B cell (primary cell): ENCODE measurements around the gene MAG. TPM values are rescaled to one million over a fixed set of nuclear protein-coding genes. Genes with fewer than 3 reads are reported as not detected.
A peak's percentile ranks its signal among the peaks of the same experiment; 100 is the strongest.

Experiments used
- ATAC-seq: fragments of 200-7000 bp; cut with Tn5 transposase; one replicate; pipeline ENCODE4 v1.10.0; 2021; ENCODE audit warnings: low read depth, mild to moderate bottlenecking, moderate number of reproducible peaks, moderate library complexity
- CTCF ChIA-PET: fragments of 350-600 bp; sonication (Branson Sonifier 250); formaldehyde crosslinking; loops from one replicate; lab custom pipeline; 2021; ENCODE audit warnings: antibody characterized with exemption, inconsistent platforms; lab: Charles Lee
- POLR2A ChIA-PET: fragments of 350-600 bp; sonication (Branson Sonifier 250); formaldehyde crosslinking; loops from one replicate; lab custom pipeline; 2021; ENCODE audit warnings: antibody characterized with exemption; lab: Charles Lee
- DNase-seq: peaks from one replicate; pipeline ENCODE4 v3.0.0; 2013
- H2AFZ ChIP-seq: 2 replicates; pipeline ENCODE4 v1.6.1; 2012; ENCODE audit warnings: mild to moderate bottlenecking, low read depth, low read length; ENCODE audit not compliant: insufficient read depth, poor library complexity, severe bottlenecking
- H3K27ac ChIP-seq, 2 donors: 1 replicate in 1 of 2; 2 replicates in 1 of 2; pipeline ENCODE4 v1.5.1; 2012 to 2013; ENCODE audit warnings: low read length in 2 of 2, mild to moderate bottlenecking in 2 of 2, moderate library complexity in 1 of 2
- H3K27me3 ChIP-seq, 4 experiments: fragments of 200-600 bp in 1 of 4; sonication (generic) in 1 of 4; replicated peaks in 1 of 4; 1 replicate in 2 of 4; 2 replicates in 2 of 4; pipeline versions ENCODE4 v1.6.1 to v1.7.0; 2013 to 2016; ENCODE audit warnings: low read length in 3 of 4, mild to moderate bottlenecking in 2 of 4, mixed read lengths in 1 of 4, moderate library complexity in 1 of 4; ENCODE audit not compliant: insufficient read depth in 4 of 4, control insufficient read depth in 3 of 4; ENCODE audit errors: control extremely low read depth in 1 of 4
- H3K36me3 ChIP-seq, 2 experiments: replicated peaks in 1 of 2; 1 replicate in 1 of 2; 2 replicates in 1 of 2; pipeline versions ENCODE4 v1.6.1 to v1.7.1; 2013; ENCODE audit warnings: low read length in 1 of 2; ENCODE audit not compliant: insufficient read depth in 2 of 2, control insufficient read depth in 1 of 2; ENCODE audit errors: control extremely low read depth in 1 of 2, extremely low read depth in 1 of 2
- H3K4me1 ChIP-seq, 2 donors: fragments of 200-600 bp in 1 of 2; sonication (generic) in 1 of 2; 1 replicate in 1 of 2; 2 replicates in 1 of 2; pipeline versions ENCODE4 v1.5.1 to v1.6.1; 2013 to 2017; ENCODE audit warnings: low read length in 2 of 2; ENCODE audit not compliant: control insufficient read depth in 2 of 2, insufficient read depth in 2 of 2
- H3K4me2 ChIP-seq: replicated peaks from 2 replicates; pipeline ENCODE3; 2012; ENCODE audit warnings: mild to moderate bottlenecking, low read depth, low read length; ENCODE audit not compliant: poor library complexity, severe bottlenecking
- H3K4me3 ChIP-seq, 5 experiments: fragments of 200-600 bp in 1 of 5; sonication (generic) in 1 of 5; 1 replicate in 3 of 5; 2 replicates in 2 of 5; pipeline versions ENCODE4 v1.5.1 to v1.7.0; 2011 to 2016; ENCODE audit warnings: low read length in 4 of 5, mild to moderate bottlenecking in 4 of 5, low read depth in 2 of 5, control low read depth in 1 of 5, moderate library complexity in 1 of 5; ENCODE audit not compliant: insufficient read depth in 1 of 5; ENCODE audit errors: control extremely low read depth in 1 of 5, extremely low read depth in 1 of 5
- H3K79me2 ChIP-seq: fragments of 200-600 bp; sonication (generic); one replicate; pipeline ENCODE4 v1.6.0; 2016; ENCODE audit warnings: low read length; ENCODE audit not compliant: control insufficient read depth, insufficient read depth
- H3K9ac ChIP-seq: fragments of 200-600 bp; sonication (generic); 2 replicates; pipeline ENCODE4 v1.6.1; 2017; ENCODE audit warnings: mild to moderate bottlenecking, low read length, moderate library complexity
- H3K9me3 ChIP-seq, 3 donors: one replicate each; pipeline versions ENCODE4 v1.6.1 to v1.7.1; 2013; ENCODE audit warnings: low read length in 2 of 3; ENCODE audit not compliant: control insufficient read depth in 2 of 3, insufficient read depth in 1 of 3; ENCODE audit errors: control extremely low read depth in 1 of 3
- H4K20me1 ChIP-seq: 2 replicates; pipeline ENCODE4 v1.6.0; 2012; ENCODE audit warnings: mild to moderate bottlenecking, low read length; ENCODE audit not compliant: insufficient read depth, control insufficient read depth, poor library complexity, severe bottlenecking
- H3K27ac Mint-ChIP-seq: one replicate; pipeline ENCODE4 v1.8.0; 2021; ENCODE audit warnings: mixed read lengths
- H3K27me3 Mint-ChIP-seq: one replicate; pipeline ENCODE4 v1.8.0; 2021; ENCODE audit warnings: mixed read lengths
- H3K4me1 Mint-ChIP-seq: one replicate; pipeline ENCODE4 v1.8.0; 2021; ENCODE audit warnings: mixed read lengths
- H3K4me3 Mint-ChIP-seq: one replicate; pipeline ENCODE4 v1.8.0; 2021; ENCODE audit warnings: mixed read lengths
- H3K9me3 Mint-ChIP-seq: one replicate; pipeline ENCODE4 v1.8.0; 2022; ENCODE audit warnings: mixed read lengths; ENCODE audit not compliant: insufficient read depth
- CTCF ChIP-seq: fragments of 200-600 bp; IDR thresholded peaks from one replicate; pipeline ENCODE4 v1.8.0; 2022; ENCODE audit warnings: antibody characterized with exemption, mild to moderate bottlenecking
- EZH2 ChIP-seq: IDR thresholded peaks from 2 replicates; pipeline ENCODE4 v1.6.1; 2012; ENCODE audit warnings: borderline replicate concordance, low read depth, mild to moderate bottlenecking, moderate library complexity, low read length; ENCODE audit not compliant: insufficient read depth, poor library complexity, severe bottlenecking
- WGBS: methylation state at CpG from one replicate; pipeline ENCODE4 v1.1.5; 2013; ENCODE audit warnings: missing lambda C conversion rate; ENCODE audit not compliant: insufficient coverage; 5-methylcytosine and 5-hydroxymethylcytosine counted together
- intact Hi-C: fragments of 100-400 bp; cut with micrococcal nuclease; formaldehyde crosslinking; loops from one replicate; pipeline ENCODE4 v1.10.0; 2022
- polyA plus RNA-seq: library from polyadenylated mRNA; depleted of rRNA; stranded (reverse); fragments of >200 nt; gene quantifications from 2 replicates; pipeline ENCODE4 v1.2.3, GENCODE V29; 2012
- total RNA-seq, 2 donors: library from RNA; stranded (reverse); fragments of 120-200 nt in 1 of 2; gene quantifications; 1 replicate in 1 of 2; 2 replicates in 1 of 2; pipeline versions ENCODE4 v1.2.3 to v1.2.4, GENCODE V29; 2013 to 2022

Gene MAG
- total and polyA plus RNA-seq, 2 donors (not counting 1 experiment from before 2014, with no cell fraction given), result 0.12 to 0.58 TPM

- ChIA-PET CTCF (interaction anchor here (0.7 to 2.5 kb wide), 6 partner anchors 11 to 124 kb away, joined by 3 to 20 read pairs (median 4); no protein-coding TSS in a partner anchor), POLR2A (interaction anchor here (0.8 to 3.2 kb wide), 3 partner anchors 10 to 118 kb away, joined by 3 to 10 read pairs (median 5); no protein-coding TSS in a partner anchor)
- DNase-seq (no peak), ATAC-seq (no peak)
- H3K9me3 ChIP-seq, result peaks cover 0 to 10% (median 0%) of the 10 kb centered on the region in 3 donors
- H3K9ac ChIP-seq, result no peak overlapping the region
- no peak overlapping the region for H3K27ac ChIP-seq
- peaks cover 2 to 72% of the 10 kb centered on the region in 2 experiments for H3K36me3 ChIP-seq
- TF ChIP-seq CTCF (no peak), EZH2 (no peak)
- Mint-ChIP-seq H3K27me3 (no peaks in the 10 kb centered on the region), H3K4me1 (peaks cover 86% of the 10 kb centered on the region), H3K27ac (peak overlapping the region; percentile 37), H3K4me3 (no peak overlapping the region), H3K9me3 (no peaks in the 10 kb centered on the region)
- peak overlapping the region; percentile 47 for H3K4me2 ChIP-seq
- no peak overlapping the region for H2AFZ ChIP-seq
- peaks cover 68% of the 10 kb centered on the region for H4K20me1 ChIP-seq
- peaks cover 84 to 96% of the 10 kb centered on the region in 2 donors for H3K4me1 ChIP-seq
- 88% methylated on average over 14 of the region's 17 CpGs for WGBS
- intact Hi-C loops, result loop anchor here (5.0 to 10.0 kb wide), 3 partner anchors 62 to 370 kb away; partner anchors contain the start of genes HAMP and KMT2B
- peaks cover 14% of the 10 kb centered on the region for H3K79me2 ChIP-seq
- H3K4me3 ChIP-seq, result no peak overlapping the region
- no peaks in the 10 kb centered on the region for H3K27me3 ChIP-seq
Observed at GRCh38 chr19:35344511-35345031, 52.6 kb downstream of the MAG start.

GRCh38 chr19:35345671-35346111, 53.7 kb downstream of the MAG start:
- Histone ChIP-seq H3K27ac (peak overlapping the region; percentile 91 to 92), H3K9ac (no peak overlapping the region), H3K9me3 (peaks cover 0 to 10% (median 0%) of the 10 kb centered on the region in 3 donors), H3K36me3 (peaks cover 2 to 61% of the 10 kb centered on the region in 2 experiments), H3K4me2 (peak overlapping the region; percentile 65), H3K79me2 (peaks cover 4% of the 10 kb centered on the region), H4K20me1 (peaks cover 56% of the 10 kb centered on the region), H3K4me3 (no peak overlapping the region), H2AFZ (no peak overlapping the region), H3K27me3 (no peaks in the 10 kb centered on the region), H3K4me1 (peaks cover 86 to 97% of the 10 kb centered on the region in 2 donors)
- 81% methylated on average over 7 of the region's 11 CpGs for WGBS
- no peaks in the 10 kb centered on the region for H3K9me3 Mint-ChIP-seq
- no peak for TF ChIP-seq EZH2
- TF ChIP-seq CTCF, result no peak
- peak overlapping the region; percentile 82 for H3K4me3 Mint-ChIP-seq
- peaks cover 84% of the 10 kb centered on the region for H3K4me1 Mint-ChIP-seq
- ChIA-PET POLR2A (interaction anchor here (0.6 to 3.2 kb wide), 10 partner anchors 8 to 1144 kb away, joined by 3 to 10 read pairs (median 4); partner anchors contain the start of gene HAMP), CTCF (interaction anchor here (1.0 to 13.5 kb wide), 8 partner anchors 10 to 150 kb away, joined by 3 to 234 read pairs (median 6); partner anchors contain the start of gene USF2)
- intact Hi-C loops, result loop anchor here (5.0 to 10.0 kb wide), 3 partner anchors 63 to 369 kb away; partner anchors contain the start of genes HAMP and KMT2B
- no peaks in the 10 kb centered on the region for H3K27me3 Mint-ChIP-seq
- peak; percentile 61 for DNase-seq
- no peak for ATAC-seq
- peak overlapping the region; percentile 96 for H3K27ac Mint-ChIP-seq
